GM19025 (cell line): ENCODE measurements around the gene ACTRT1.

Experiments used
- ATAC-seq: cut with Tn5 transposase; IDR thresholded peaks from one replicate; pipeline ENCODE4 v1.9.1; 2021; ENCODE audit warnings: mild to moderate bottlenecking, low read depth, moderate library complexity; ENCODE audit not compliant: unreplicated experiment

Gene ACTRT1

GRCh38 chrX:128052303-128052702, at the start of gene ACTRT1:
Gene ACTRT1, minus strand, starts transcription at chrX:128052403. Its CDS starts 197 bp downstream, at chrX:128052206.
- no peak for ATAC-seq

DNA sequence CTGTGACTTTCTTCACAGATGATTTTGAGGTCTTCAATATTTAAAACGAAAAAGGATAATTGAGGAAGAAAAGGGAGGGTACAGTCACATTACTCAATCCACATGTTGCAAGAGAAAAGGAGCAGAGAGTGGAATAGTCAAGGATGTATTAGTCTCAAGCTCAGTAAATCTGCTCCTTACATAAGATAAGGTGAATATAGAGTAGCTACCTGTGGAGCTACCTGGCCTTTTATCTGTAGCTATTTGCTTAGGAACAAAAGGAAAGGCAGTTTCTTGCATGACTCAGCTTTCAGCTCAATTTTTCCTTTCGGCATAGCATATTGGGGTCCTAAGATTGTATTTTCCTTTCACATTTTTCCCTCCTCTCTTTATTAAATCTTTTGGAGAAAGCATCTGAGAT, 26.3 kb upstream of the ACTRT1 start:
- ATAC-seq, result no peak

- ATAC-seq, result no peak
Observed at GRCh38 chrX:128057421-128057820, 5.2 kb upstream of the ACTRT1 start.

DNA sequence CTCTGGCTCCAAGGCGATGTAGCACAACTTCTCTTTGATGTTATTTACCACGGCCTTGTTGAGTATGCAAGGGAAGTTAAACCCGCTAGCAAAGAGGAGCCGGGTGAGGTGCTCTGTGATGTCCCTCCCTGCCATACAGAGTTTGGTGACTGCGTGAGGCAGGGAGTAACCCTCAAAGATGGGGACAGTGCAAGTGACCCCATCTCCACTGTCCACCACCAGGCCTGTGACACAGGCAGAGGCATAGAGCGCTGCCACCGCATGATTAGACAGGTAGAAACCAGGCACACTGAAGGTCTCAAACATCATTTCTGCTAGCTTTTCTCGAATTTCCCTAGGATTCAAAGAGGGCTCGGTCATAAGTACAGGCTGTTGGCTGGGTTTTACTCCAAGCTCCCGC, 677 bp downstream of the ACTRT1 start:
- ATAC-seq, result no peak

DNA sequence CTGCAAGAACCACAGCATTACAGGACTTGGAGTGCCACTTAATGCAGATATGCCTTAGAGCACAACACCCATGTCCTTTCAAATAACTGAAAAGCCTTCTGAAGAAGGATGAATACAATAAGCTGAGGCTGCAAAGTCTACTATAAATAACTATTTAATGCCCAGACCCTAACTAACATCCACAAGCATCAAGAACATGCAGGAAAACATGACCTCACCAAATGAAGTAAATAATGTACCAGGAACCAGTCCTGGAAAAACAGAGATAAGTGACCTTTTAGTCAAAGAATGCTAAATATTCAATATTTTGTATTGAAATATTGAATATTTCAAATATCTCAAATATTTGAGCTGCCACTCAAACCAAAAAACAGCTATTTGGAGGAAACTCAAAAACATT, 16.9 kb downstream of the ACTRT1 start:
- ATAC-seq, result no peak

DNA sequence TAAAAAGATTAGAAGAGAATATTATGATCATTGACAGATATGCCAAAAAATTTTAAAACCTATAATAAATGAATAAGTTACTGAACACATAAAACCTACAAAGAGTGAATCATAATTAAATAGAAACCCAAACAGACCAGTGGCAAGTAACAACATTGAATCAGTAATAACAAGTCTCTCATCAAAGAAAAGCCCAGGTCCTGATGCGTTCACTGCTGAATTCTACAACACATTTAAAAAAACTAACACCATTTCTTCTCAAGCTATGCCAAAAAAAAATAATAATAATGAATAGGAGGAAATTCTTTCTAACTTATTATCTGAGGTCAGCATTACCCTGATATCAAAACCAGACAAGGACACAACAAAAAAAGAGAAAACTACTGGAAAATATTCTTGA, 30.6 kb downstream of the ACTRT1 start:
- ATAC-seq, result no peak

DNA sequence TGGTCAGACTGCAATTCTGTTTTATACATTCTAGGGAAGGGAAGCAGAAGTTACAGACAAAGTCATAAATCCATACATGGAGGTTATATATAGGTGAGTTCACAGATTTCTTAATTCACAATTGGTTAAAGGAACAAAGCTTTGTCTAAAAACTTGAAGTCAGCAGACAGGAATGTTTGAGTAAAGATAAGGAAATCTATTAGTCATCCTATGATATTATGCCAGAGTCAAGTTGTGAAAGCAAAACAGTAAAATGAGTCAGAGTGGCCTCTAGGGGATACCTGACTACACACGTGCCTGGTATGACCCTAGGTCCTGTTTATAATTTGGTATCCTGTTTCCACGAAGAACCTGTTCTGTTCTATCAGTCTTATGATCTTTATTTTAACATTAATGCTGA, 31.5 kb downstream of the ACTRT1 start:
- ATAC-seq, result no peak

- ATAC-seq, result no peak
Observed at GRCh38 chrX:128019218-128019617, 33.0 kb downstream of the ACTRT1 start.

- ATAC-seq, result no peak
Observed at GRCh38 chrX:128012015-128012414, 40.2 kb downstream of the ACTRT1 start.

- ATAC-seq, result no peak
Observed at GRCh38 chrX:128007882-128008281, 44.3 kb downstream of the ACTRT1 start.
